RWPE1 (cell line): ENCODE data around the gene COA4.

Experiments
- CTCF ChIA-PET: fragments of 350-600 bp; sonication (Branson Sonifier 250); formaldehyde crosslinking; extraction: SDS; loops from one replicate; lab custom pipeline; 2021; lab: Yijun Ruan, JAX
- POLR2A ChIA-PET: fragments of 400-600 bp; formaldehyde crosslinking; extraction: SDS; loops from one replicate; lab custom pipeline; 2020; ENCODE audit warnings: antibody characterized with exemption; ENCODE audit not compliant: low non-redundant PET; lab: Yijun Ruan, JAX
- DNase-seq: peaks from one replicate; pipeline ENCODE4 v3.0.0; 2012; ENCODE audit warnings: low spot score
- H3K27ac ChIP-seq: fragments of 450-650 bp; 2 replicates; pipeline ENCODE4 v1.5.1; 2017
- TF ChIP-seq, protein P1 (sequence below): fragments of 450-650 bp; conservative IDR thresholded peaks from 2 replicates; pipeline ENCODE4 v1.5.1; 2017; ENCODE audit warnings: low read depth, mild to moderate bottlenecking

COA4 gene

DNA sequence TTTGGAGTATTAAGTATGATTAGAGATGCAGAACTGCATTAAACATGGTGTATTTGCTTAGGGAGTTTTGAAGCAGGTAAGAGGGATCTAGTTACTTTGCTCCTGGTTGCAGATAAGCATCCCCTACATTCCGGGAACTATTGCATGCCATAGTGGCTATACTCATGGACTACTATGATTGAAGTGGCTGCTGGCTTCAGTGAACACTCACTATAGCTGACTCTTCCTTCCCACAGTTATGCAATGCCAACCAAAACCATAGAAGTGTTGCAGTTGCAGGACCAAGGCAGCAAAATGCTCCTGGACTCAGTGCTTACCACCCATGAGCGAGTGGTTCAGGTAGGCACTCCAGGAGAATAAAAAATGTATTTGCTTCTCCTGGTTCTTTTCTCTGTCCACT, 17.0 kb downstream of the COA4 start:
- no peak overlapping the region for H3K27ac ChIP-seq
- ChIA-PET CTCF (no interaction called here), POLR2A (no interaction called here)
- DNase-seq, result no peak
- TF ChIP-seq, protein P1, sequence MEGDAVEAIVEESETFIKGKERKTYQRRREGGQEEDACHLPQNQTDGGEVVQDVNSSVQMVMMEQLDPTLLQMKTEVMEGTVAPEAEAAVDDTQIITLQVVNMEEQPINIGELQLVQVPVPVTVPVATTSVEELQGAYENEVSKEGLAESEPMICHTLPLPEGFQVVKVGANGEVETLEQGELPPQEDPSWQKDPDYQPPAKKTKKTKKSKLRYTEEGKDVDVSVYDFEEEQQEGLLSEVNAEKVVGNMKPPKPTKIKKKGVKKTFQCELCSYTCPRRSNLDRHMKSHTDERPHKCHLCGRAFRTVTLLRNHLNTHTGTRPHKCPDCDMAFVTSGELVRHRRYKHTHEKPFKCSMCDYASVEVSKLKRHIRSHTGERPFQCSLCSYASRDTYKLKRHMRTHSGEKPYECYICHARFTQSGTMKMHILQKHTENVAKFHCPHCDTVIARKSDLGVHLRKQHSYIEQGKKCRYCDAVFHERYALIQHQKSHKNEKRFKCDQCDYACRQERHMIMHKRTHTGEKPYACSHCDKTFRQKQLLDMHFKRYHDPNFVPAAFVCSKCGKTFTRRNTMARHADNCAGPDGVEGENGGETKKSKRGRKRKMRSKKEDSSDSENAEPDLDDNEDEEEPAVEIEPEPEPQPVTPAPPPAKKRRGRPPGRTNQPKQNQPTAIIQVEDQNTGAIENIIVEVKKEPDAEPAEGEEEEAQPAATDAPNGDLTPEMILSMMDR, result no peak

DNA sequence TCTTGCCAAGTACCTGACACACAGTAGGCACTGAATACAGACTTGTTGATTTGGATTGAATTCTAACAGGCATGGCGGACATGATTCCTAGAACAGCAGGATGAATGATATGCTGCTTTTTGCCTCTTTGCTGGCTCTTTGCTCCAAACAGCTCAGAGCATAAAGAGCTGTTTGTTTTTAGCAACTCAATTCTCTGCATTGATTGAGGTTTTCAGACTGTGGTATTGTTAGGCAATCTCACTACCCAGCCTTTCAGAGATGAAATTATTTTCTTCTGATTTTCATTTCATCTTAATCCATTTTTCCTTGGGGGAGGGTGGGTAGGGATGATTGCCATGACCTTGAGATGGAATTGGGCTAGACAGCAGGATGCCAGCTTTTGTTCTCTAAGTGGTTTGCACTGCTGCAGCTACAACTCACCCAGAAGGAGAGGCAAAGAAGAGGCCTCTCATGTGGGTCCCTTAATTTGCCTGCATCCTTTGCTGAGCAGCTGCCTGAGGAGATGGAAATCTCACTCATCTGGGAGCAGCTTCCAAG, 20.5 kb downstream of the COA4 start:
- no peak overlapping the region for H3K27ac ChIP-seq
- no peak for DNase-seq
- ChIA-PET CTCF (no interaction called here), POLR2A (no interaction called here)
- TF ChIP-seq, protein P1, result no peak

DNA sequence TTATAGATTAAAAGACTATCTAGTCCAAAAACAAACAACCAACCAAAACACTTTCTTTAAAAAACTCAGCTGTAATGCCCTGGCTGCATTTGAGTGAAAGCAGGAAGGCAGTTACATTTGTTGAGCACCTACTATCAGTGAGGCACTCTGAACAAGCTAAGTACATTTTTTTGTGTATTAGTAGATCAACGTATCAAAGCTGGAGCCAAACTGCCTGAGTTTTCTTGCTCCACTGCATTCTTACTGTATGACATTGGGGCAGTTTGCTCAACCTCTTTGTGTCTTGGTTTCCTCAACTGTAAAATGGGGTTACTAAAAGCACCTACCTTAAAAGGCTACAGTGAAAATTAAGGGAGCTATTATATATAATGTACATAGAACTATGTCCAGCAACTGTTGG, 22.0 kb downstream of the COA4 start:
- DNase-seq, result no peak
- ChIA-PET POLR2A (no interaction called here), CTCF (interaction anchor here (0.6 kb wide), 1 partner anchor 1787 kb away, joined by 3 read pairs; no protein-coding TSS in a partner anchor)
- TF ChIP-seq, protein P1, result no peak
- no peak overlapping the region for H3K27ac ChIP-seq

DNA sequence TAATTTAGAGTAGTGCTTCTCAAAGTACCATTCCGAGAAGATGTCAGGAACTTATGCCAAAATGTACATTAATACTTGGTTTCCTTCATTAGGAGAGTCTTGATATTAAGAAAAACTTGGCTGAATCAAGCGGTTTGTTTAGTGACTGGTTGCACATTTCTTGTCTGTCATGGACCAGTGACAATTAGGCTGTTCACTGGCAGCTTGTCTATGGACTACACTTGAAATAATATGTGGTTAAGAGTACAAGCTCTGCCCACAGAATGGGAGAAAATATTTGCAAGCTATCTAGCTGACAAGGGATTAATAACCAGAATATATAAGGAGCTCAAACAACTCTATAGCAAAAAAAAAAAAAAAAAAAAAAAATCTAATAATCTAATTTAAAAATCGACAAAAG, 24.6 kb downstream of the COA4 start:
- no peak overlapping the region for H3K27ac ChIP-seq
- ChIA-PET POLR2A (interaction anchor here (0.6 kb wide), 1 partner anchor 1627 kb away, joined by 6 read pairs; the partner anchor contains the start of gene INPPL1), CTCF (no interaction called here)
- no peak for DNase-seq
- TF ChIP-seq, protein P1, result no peak

DNA sequence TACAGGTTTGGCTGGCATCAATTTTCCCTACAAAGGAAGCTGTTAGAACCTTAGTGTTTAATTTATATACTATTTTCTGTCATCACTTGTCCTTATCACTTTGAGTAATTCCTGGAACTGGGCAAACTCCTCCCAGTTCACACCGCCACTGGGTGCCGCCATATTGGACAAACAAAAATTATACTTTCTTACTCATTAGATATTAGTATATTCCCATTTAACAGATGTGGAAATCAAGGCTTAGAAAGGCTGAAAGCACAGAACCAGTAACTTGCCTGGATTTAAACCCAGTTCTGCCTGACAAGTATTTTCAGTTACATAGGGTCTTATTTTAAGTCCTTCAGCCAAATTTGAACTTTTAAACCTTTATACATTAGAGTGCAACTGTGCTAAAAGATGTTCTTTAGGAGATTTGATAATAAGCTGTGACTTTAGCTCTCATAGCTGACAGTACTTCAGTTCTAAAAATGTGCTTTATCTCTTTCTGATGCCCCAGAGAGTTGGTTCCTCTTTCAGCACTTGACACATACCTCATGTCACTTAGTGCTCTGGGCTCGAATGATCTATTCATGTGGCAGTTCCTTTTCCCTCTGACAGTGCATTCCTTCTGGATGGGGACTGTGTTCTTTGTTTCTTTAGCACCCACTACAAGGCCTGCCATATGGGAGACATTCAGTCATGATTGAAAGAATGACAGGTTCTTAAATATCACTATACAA, 25.4 kb downstream of the COA4 start:
- TF ChIP-seq, protein P1, result no peak
- ChIA-PET POLR2A (no interaction called here), CTCF (no interaction called here)
- no peak for DNase-seq
- H3K27ac ChIP-seq, result no peak overlapping the region

DNA sequence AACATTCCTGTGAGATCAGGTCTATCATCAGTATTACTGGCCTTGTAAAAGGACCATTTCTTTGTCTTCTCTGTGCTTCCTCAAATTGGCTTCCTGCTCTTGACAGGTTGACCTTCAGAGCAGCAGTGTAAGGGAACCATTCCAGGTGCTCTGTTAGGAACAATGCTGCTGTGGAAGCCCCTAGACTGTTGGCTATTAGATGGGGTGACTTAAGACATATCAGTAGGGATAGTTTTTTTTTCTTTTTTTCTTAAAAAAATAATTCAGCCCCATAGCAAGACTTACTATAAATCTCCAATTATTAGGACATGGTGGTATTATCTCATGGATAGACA, 37.6 kb downstream of the COA4 start:
- ChIA-PET CTCF (no interaction called here), POLR2A (no interaction called here)

More for the DNA sequence above, 37.6 kb downstream of the COA4 start:
- DNase-seq, result no peak
- TF ChIP-seq, protein P1, result no peak
- H3K27ac ChIP-seq, result no peak overlapping the region
